HG03439 (cell line): Measurements from ENCODE around the gene RBMS3.

Experiments
- ATAC-seq: cut with Tn5 transposase; IDR thresholded peaks from one replicate; pipeline ENCODE4 v1.9.1; 2021; ENCODE audit warnings: mild to moderate bottlenecking, moderate library complexity; ENCODE audit not compliant: unreplicated experiment

The RBMS3 gene

GRCh38 chr3:29275309-29275708 lies 5.6 kb upstream of the RBMS3 start:
- ATAC-seq, result no peak

GRCh38 chr3:29277249-29277648 lies 3.6 kb upstream of the RBMS3 start:
- no peak for ATAC-seq

- no peak for ATAC-seq
These were observed 1.6 kb upstream of the RBMS3 start for GRCh38 chr3:29279286-29279685.

- no peak for ATAC-seq
These were observed 1.1 kb upstream of the RBMS3 start for GRCh38 chr3:29279806-29280205.

- ATAC-seq, result no peak
These were observed 148 bp downstream of the RBMS3 start for GRCh38 chr3:29281094-29281343.

GRCh38 chr3:29281344-29282241 lies 722 bp downstream of the RBMS3 start:
- peak; percentile 60 for ATAC-seq

GRCh38 chr3:29282427-29283230 lies 1.8 kb downstream of the RBMS3 start:
- no peak for ATAC-seq

- no peak for ATAC-seq
These were observed 2.6 kb downstream of the RBMS3 start for GRCh38 chr3:29283231-29284119.

GRCh38 chr3:29284497-29284896 lies 3.6 kb downstream of the RBMS3 start:
- no peak for ATAC-seq

GRCh38 chr3:29285471-29286071 lies 4.7 kb downstream of the RBMS3 start:
- ATAC-seq, result no peak

- no peak for ATAC-seq
These were observed 5.8 kb downstream of the RBMS3 start for GRCh38 chr3:29286478-29287240.

GRCh38 chr3:29290596-29290995 lies 9.7 kb downstream of the RBMS3 start:
- ATAC-seq, result no peak

- no peak for ATAC-seq
These were observed 10.6 kb downstream of the RBMS3 start for GRCh38 chr3:29291260-29291981.

- no peak for ATAC-seq
These were observed 11.1 kb downstream of the RBMS3 start for GRCh38 chr3:29291982-29292363.

- no peak for ATAC-seq
These were observed 12.6 kb downstream of the RBMS3 start for GRCh38 chr3:29293421-29293820.

GRCh38 chr3:29297998-29298397 lies 17.1 kb downstream of the RBMS3 start:
- ATAC-seq, result no peak

GRCh38 chr3:29301332-29302019 lies 20.6 kb downstream of the RBMS3 start:
- ATAC-seq, result no peak

- no peak for ATAC-seq
These were observed 21.7 kb downstream of the RBMS3 start for GRCh38 chr3:29302619-29303018.

GRCh38 chr3:29307295-29307694 lies 26.4 kb downstream of the RBMS3 start:
- ATAC-seq, result no peak
